GM19463 (cell line): ENCODE measurements around the gene KLF11.
A peak's percentile ranks its signal among the peaks of the same experiment; 100 is the strongest.

Experiments used
- ATAC-seq: cut with Tn5 transposase; IDR thresholded peaks from one replicate; pipeline ENCODE4 v1.9.1; 2021; ENCODE audit warnings: mild to moderate bottlenecking, moderate library complexity; ENCODE audit not compliant: unreplicated experiment

The KLF11 gene

DNA sequence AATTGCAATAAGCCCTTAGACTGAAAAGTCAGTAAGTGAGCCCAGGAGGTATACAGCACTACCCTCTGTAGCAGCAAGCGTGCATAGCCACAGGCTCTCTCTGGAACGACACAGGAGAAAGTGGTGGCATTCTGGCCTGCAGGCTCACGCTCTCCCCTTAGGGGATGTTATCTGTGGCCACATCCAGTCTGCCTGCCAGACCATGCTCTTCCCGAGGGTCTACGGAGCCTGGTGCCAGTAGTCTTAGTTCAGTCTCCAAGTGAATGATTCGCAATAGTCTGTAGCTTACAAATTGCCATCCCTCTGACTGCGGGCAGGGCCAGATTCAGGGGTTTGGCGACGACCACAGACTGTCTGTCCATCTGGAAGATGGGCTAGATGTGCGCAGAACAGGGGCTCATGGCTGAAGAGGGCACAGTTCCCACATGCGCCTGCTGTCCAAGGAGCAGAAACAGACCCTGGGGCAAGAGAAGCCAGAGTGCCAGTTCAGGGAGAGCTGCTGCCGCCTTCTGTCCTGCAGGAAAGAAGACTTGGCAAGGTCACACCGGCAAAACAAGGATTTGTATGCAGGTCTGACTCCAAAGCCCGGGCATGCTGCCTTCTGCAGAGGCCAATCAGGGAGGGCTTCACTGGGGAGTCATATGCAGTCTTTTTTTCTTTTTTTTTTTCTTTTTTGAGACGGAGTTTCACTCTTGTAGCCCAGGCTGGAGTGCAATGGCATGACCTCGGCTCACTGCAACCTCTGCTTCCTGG lies 3.5 kb upstream of the KLF11 start:
- no peak for ATAC-seq

DNA sequence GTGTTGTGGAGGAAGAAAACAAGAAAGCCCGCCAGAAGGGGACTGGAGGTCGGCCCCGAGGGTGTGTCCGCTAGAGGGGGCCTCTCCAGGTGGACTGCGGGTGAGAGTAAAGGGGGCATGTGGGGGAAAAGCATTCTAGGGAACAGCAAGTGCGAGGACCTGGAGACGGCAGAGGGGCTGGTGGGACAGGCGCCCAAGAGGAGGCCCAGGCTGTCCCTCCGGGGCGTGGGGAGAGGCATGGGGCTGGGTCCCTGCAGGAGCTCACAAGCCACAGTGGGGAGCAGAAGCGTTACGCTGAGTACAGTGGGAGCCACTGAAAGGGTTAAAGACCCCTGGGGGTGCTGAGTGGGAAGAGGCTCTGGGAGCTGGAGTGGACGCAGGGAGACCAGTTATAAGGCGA lies 1.6 kb upstream of the KLF11 start:
- ATAC-seq, result no peak

DNA sequence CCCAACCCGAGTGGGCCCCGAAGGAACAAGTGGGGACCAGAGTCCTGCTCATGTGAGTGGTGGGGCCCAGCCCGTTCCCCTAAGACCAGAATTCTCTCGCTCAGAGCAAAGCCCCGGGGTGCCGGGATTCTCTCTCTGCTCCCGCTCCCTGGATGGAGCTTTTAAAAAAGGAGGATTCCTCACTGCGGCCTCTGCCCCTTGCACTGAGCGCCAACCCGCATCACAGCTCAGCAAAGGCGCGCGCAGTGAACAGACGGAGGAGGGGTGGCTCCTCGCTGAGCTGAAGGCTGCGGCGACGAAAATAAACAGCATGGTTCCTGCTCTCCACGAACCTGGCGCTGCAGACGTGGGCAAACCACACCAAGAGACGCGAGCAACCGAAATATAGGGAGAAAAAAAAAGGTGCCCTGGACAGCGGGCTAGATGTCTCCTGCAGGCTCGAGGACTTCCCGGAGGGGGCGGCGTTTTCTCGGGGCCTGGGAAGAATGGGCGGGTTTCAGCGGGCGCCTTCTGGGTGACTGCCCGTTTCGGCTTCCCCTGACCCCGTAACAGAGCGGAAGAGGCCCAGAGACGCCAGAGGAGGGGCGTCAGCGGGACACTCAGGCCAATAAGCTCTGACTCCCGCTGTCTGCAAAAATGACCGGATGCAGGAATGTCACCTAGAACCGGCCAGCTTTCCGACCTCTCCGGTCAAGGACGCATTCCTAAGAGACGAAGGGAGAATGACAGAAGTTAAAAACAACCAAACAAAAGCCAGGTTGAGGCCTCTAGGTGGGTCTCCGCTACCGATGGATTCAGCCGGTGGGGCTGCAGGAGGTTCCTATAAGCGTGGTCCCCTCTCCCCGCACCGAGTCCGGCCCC lies 819 bp upstream of the KLF11 start:
- ATAC-seq, result no peak

DNA sequence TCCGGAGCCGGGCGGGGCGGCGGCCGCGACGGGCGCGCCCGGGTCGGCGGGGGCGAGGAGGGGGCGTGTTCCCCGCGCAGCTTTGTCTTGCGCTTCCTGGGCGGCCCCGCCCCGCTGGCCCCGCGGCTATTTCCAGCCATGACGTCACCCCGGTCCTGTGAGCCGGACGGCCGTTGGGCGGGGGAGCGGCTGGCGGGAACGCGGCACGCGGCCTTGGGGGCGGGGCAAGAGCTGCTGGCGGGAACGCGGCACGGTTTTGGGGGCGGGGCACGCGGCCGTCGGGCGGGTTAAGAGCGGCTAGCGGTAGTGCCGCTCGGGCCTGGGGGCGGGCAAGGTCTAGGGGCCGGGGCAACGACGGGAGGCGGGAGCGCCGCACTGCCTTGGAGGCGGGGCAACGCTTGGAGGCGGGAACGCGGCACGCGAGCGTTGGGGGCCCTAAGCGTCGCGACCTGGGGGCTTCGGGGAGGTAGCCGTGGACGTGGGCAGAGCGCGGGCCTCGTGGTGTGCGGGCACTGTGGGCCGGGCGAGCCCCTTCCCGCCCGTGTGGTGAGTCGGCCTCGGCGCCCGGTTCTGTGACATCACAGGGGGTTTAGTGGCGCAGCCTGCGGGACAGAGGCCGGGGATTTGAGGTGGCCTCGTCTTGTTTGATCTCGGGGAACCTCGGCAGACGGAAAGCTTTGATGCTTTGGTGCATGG lies 704 bp downstream of the KLF11 start:
- peak; percentile 58 for ATAC-seq

DNA sequence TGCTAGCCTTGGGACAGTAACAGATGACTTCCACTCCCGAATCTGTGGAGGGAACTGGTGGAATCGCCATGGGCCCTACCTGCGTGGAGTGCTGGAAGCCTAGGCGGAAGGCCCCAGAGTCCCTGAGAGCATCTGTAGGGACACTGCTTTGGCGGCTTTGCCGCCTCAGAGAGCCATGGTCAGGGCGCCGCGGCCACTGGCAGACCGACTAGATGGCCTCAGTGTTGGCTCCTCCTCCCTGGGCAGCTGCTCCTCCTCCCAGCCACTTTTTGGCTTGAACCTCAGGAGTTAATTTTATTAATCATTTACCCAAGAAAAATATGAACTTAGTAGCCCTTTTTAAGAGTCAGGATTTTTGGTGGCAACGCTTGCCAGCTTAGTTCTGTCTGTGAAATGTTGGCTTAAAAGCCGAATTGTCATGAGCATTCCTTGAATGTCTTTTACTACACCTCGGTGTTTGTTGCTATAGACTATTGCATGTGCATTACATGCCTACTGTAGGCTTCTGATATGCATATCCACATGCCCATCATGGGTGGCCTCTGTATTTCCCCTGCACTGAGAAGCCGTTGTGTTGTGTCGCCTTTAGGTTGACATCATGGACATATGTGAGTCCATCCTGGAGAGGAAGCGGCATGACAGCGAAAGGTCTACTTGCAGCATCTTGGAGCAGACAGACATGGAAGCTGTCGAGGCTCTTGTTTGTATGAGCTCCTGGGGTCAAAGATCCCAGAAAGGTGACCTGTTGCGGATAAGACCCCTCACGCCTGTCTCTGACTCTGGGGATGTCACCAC lies 2.4 kb downstream of the KLF11 start:
- ATAC-seq, result no peak

DNA sequence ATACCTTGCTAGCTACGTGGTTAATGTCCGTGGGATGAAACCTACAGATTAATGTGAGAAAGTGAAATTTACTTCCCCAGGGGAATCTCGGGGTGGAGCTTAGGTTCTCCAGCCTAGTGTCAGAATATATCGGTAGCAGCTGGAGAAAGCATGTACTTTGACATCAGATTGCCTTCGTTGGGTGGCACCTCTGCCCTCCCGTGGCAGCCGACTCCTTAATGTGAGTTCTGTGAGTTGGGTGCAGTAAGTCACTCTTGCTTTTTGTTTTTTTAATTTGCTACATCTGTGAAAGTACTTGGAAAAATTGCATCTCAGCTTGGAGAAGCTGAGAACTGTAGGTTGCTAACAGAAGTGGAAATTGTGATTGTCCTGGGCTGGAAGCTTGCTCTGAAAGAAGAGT lies 3.6 kb downstream of the KLF11 start:
- no peak for ATAC-seq

DNA sequence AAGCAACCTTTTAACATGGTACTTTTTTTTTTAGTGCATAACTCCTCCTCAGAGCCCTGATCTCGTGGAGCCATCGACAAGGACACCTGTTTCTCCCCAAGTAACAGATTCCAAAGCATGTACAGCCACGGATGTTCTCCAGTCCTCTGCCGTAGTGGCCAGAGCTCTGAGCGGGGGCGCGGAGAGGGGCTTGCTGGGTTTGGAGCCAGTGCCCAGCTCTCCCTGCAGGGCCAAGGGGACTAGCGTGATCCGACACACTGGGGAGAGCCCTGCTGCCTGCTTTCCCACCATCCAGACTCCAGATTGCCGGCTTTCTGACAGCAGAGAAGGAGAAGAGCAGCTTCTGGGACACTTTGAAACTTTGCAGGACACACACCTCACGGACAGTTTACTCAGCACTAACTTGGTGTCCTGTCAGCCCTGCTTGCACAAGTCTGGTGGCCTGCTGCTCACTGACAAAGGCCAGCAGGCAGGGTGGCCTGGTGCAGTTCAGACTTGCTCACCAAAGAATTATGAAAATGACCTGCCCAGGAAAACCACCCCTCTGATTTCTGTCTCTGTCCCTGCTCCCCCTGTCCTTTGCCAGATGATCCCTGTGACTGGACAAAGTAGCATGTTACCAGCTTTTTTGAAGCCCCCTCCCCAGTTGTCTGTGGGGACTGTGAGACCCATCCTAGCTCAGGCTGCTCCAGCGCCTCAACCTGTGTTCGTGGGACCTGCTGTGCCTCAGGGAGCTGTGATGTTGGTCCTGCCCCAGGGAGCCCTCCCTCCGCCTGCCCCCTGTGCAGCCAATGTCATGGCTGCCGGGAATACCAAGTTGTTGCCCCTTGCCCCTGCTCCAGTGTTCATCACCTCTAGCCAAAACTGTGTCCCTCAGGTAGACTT lies 4.5 kb downstream of the KLF11 start:
- no peak for ATAC-seq

DNA sequence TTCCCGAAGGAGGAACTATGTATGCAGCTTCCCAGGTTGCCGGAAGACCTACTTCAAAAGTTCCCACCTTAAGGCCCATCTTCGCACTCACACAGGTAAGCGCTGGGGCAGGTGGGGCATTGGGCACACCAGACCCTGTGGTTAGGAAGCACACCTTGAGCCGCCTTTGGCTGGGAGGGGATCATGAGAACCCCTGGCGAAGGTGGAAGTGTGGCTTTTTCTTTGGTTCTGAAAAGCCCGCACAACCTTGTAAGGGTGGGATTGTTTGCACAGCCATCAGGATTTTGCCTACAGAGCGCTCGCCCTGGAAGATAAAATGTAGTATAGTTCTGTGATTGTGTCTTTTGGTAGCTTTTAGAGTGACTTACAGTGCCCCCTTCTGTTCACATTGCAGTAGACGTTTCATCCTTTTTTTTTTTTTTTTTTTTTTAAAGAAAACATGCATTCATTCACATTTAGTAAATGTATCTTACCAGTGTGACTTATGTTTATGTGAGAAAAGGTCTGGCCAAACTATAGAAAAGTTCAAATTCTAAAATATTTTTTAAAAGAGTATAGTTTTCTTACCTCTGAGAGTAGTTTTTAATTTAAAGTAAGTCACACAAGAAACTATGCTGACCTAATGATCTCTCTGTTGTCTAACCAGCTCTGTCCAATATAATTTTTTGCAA lies 5.3 kb downstream of the KLF11 start:
- ATAC-seq, result no peak

DNA sequence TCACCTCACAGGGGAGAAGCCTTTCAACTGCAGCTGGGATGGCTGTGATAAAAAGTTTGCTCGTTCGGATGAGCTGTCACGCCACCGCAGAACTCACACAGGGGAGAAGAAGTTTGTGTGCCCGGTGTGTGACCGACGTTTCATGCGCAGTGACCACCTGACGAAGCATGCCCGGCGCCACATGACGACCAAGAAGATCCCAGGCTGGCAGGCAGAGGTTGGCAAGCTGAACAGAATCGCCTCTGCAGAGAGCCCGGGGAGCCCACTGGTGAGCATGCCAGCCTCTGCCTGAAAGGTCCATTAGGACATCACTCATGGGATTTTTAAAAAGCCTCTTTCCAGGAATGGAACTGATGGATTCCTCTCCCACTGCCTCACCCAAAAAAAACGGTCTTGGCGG lies 8.9 kb downstream of the KLF11 start:
- no peak for ATAC-seq

DNA sequence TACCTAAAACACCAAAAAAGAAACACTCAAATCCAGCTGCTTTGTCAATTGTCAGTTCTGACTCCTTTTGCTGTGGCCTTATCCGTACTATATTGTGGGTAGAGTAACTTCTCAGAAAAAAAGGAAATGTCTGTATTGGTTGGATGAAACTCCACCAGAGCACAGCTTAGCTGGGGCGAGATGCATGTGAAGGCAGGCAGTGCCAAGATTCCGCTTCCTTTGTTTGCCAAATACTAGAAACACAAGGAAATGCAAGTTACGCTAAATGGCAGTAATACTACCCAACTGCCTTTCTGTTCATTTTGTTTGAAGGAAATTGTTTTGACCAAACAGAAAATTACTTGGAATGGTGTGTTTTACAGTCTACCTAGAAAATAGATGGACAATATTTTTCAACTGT lies 10.0 kb downstream of the KLF11 start:
- ATAC-seq, result no peak

DNA sequence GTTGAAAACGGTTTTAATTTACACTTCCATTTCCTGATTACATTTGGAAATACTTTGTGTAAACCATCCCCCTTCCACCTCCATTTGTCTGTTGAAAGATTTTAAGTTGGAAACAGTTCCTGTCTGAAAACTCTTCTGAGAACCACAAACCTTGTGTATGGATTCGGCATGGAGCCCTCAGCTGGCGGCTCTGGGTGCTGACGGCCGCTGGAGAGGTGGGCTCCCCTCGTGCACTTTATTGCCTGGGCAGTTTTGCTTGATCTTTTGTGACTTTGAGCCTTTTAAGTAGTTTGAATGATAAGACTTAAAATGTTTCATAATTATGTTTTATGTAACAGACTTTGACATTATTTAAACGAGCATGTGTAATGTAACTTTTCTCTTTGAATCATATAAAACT lies 11.1 kb downstream of the KLF11 start:
- ATAC-seq, result no peak

DNA sequence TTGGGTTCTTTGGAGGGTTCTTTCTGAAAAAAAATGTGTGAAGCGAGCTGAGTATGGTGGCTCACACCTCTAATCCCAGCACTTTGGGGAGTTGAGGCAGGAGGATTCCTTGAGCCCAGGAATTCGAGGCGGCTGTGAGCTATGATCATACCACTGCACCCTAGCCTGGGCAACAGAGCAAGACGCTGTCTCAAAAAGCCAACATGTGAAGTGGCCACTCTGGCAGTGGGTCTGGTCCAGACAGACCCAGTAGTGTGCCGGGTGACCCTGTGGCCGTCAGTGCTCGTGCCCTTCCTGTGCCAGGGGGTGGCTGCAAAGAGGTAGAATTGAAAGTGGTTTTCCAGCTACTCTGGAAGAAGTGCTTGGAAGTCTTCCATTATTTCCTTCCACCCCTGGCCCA lies 11.6 kb downstream of the KLF11 start:
- ATAC-seq, result no peak

DNA sequence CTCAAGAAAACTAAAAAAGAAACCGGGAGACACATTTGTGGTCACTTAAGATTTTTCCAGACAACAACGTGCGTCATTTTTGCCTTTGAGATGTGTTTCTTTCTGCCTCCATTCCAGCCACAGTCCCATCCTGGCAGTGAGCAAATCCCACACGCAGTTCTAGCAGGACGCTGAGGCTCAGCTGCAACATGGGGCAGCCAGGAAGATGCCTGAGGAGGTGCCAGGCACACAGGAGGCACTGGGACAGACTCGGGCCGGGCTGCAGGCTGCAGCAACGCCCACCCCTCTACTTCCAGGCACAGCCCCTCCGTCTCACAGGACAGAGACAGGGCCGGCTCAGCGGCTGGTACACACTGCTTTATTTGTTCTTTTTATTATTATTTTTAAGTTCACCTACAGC lies 13.1 kb downstream of the KLF11 start:
- ATAC-seq, result no peak

DNA sequence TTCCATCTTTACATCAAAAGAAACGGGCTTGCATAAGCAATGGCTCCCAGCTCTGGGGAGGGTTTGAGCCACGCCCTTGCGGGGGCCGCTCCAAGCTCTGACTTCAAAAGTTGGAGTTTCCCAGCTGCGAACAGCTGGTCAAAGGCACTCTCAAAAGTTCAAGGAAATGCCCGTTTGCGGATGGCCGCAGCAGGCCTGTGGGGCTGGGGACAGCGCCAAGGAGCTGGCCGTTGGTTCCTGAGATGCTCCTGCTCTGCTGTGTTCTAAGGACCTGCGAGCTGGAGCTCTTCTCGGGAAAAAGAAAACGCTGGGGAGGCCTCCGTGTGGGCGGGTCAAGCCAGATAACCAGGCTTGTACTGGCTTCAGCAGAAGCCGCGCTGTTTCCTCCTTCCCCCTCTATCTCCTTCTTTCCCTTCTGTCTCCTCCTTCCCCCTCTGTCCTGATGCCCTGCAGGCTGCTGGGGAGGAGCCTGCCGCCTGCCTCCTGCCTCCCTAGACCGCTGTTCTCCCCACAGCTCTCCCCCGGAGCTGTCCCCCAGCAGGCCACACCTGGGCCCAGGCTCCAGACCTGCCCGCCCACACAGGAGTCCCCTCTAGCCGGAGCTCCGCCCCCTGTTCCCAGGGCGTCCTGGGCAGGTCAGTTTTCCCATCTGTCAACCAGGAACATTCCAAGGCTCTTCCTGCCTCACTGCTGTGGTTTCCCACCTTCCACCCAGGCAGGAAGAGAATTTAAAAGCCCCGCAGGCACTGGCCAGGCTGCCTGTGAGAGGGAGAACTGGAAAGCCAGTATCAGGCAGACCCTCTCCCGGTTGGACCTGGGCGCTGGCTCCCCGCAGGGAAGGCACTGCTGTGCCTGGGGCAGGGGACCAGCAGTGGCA lies 14.1 kb downstream of the KLF11 start:
- no peak for ATAC-seq

DNA sequence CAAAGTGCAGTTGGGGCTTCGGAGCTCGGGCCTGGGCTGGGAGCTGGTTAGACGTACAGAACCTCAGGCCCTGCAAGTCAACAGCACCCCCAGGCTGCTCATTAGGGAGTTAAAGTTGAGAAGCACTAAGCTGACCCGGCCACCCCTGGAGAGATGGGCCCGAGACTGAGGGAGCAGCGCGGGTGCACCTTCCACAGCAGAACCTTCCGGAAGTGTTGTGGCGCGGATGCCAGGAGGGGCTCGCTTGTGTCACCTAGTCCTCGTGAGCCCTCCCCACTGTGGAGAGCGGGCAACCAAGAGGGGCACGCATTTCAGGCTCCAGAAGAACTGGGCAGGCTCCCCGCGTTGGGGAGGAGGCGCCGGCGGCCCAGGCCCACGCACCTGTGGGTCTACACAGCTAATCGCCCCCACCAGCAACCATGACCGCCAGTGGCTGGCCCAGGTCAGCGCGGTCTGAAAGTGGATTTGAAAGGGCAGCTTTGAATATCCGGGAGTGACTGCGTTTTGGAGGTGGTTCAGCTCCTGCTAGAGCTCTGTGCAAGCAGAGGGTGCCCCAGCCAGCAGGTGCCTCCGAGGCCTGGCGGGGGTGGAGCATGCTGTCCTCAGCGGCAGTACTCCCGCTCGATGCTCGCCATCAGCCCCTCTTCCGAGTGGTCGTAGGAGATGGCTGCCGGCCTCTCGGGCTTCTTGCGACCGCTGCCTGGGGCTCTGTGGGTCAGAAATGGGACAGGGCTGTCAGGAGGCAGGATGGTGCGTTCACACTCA lies 15.1 kb downstream of the KLF11 start:
- no peak for ATAC-seq

DNA sequence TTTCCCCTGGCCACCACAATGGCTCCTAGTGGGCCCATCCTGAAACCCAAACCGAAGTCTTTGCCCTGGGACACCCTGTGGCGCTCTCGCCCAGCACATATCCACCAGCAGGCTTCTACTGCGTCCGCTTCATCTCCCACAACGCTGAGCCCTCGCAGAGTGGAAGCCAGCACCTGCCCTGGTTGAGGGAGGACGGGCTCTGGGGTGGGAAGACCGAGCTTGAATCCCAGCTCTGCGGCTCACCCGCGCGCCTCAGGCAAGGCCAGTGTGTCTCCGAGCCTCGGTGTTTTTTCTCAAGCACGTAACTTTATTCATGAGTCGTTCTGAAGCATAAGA lies 15.6 kb downstream of the KLF11 start:
- no peak for ATAC-seq

DNA sequence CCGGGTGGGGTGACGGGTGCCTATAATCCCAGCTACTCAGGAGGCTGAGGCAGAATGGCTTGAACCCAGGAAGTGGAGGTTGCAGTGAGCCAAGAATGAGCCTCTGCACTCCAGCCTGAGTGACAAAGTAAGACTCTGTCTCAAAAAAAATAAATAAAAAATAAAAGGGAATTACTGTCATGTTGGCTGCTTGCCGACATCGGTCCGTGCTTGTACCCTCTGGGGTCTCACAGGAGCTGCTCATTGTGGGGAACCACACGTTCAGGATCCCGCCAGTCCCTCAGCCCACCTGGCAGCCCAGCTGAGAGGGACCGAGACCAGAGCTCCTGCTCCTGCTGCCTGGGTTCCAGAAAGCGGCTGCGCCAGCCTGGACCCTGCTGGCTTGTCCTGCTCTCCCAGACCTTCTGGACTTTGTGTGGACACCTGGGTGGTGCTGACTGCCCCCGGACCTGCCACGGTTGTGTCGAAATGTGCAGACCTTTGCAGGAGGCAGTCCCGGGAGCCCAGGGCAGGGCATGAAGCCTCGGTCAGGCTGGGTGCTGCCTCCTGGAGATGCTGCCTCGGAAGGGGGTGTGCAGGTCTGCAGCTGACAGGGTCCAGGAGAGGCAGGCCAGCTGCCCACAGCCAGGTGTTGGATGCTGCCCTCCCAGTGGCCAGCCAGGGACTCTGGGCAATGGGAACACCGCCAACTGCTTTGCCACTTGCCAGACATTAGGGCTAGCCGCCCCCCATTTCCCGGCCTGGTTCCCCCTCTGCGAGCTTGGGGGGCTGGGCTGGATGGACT lies 16.4 kb downstream of the KLF11 start:
- no peak for ATAC-seq
